Measurements from ENCODE around the gene GYG2.
"Not testable (repeated sequence)": the region's sequence is repeated elsewhere in the genome, so short reads cannot be mapped to it uniquely, and the experiment has no call there.

GYG2 gene

GRCh38 chrX:2889706-2890490, 61.2 kb downstream of the GYG2 start:
- not testable (repeated sequence) for H3K4me3 ChIP-seq (ENCODE audit: low read depth, low read length); H3K36me3 ChIP-seq (ENCODE audit: control insufficient read depth, insufficient read depth, low read length); H3K27me3 ChIP-seq (ENCODE audit: control insufficient read depth, insufficient read depth, low read length); H3K9me3 ChIP-seq (ENCODE audit: control insufficient read depth, insufficient read depth, low read length)
- Histone ChIP-seq H3K27ac (ENCODE audit: low read depth, low read length) (peak overlapping the region; percentile 82), H3K4me1 (ENCODE audit: control insufficient read depth, insufficient read depth, low read length) (peaks cover 24% of the 10 kb centered on the region), H3K9ac (ENCODE audit: low read depth, low read length) (0 out of 2 replicates have a peak overlapping the region, but pooled peaks have one; percentile 39)

GRCh38 chrX:2890536-2891460, 62.1 kb downstream of the GYG2 start:
- H3K36me3 ChIP-seq (ENCODE audit: control insufficient read depth, insufficient read depth, low read length); H3K9ac ChIP-seq (ENCODE audit: low read depth, low read length); H3K9me3 ChIP-seq (ENCODE audit: control insufficient read depth, insufficient read depth, low read length); H3K4me3 ChIP-seq (ENCODE audit: low read depth, low read length); H3K27me3 ChIP-seq (ENCODE audit: control insufficient read depth, insufficient read depth, low read length): not testable (repeated sequence)
- peak overlapping the region; percentile 88 for H3K27ac ChIP-seq (ENCODE audit: low read depth, low read length)
- peaks cover 24% of the 10 kb centered on the region for H3K4me1 ChIP-seq (ENCODE audit: control insufficient read depth, insufficient read depth, low read length)

GRCh38 chrX:2892816-2893215, 64.1 kb downstream of the GYG2 start:
- Histone ChIP-seq H3K27ac (ENCODE audit: low read depth, low read length) (no peak overlapping the region), H3K4me3 (ENCODE audit: low read depth, low read length) (no peak overlapping the region), H3K9ac (ENCODE audit: low read depth, low read length) (no peak overlapping the region), H3K27me3 (ENCODE audit: control insufficient read depth, insufficient read depth, low read length) (no peaks in the 10 kb centered on the region), H3K4me1 (ENCODE audit: control insufficient read depth, insufficient read depth, low read length) (peaks cover 34% of the 10 kb centered on the region), H3K9me3 (ENCODE audit: control insufficient read depth, insufficient read depth, low read length) (no peaks in the 10 kb centered on the region), H3K36me3 (ENCODE audit: control insufficient read depth, insufficient read depth, low read length) (no peaks in the 10 kb centered on the region)

GRCh38 chrX:2894885-2895292, 66.2 kb downstream of the GYG2 start:
- no peaks in the 10 kb centered on the region for H3K9me3 ChIP-seq (ENCODE audit: control insufficient read depth, insufficient read depth, low read length)
- no peaks in the 10 kb centered on the region for H3K36me3 ChIP-seq (ENCODE audit: control insufficient read depth, insufficient read depth, low read length)
- peaks cover 40% of the 10 kb centered on the region for H3K4me1 ChIP-seq (ENCODE audit: control insufficient read depth, insufficient read depth, low read length)
- no peaks in the 10 kb centered on the region for H3K27me3 ChIP-seq (ENCODE audit: control insufficient read depth, insufficient read depth, low read length)
- no peak overlapping the region for H3K4me3 ChIP-seq (ENCODE audit: low read depth, low read length)
- no peak overlapping the region for H3K9ac ChIP-seq (ENCODE audit: low read depth, low read length)
- no peak overlapping the region for H3K27ac ChIP-seq (ENCODE audit: low read depth, low read length)

- H3K9ac ChIP-seq (ENCODE audit: low read depth, low read length): peak overlapping the region; percentile 53
- no peak overlapping the region for H3K4me3 ChIP-seq (ENCODE audit: low read depth, low read length)
- H3K4me1 ChIP-seq (ENCODE audit: control insufficient read depth, insufficient read depth, low read length): peaks cover 26% of the 10 kb centered on the region
- H3K36me3 ChIP-seq (ENCODE audit: control insufficient read depth, insufficient read depth, low read length): no peaks in the 10 kb centered on the region
- no peaks in the 10 kb centered on the region for H3K9me3 ChIP-seq (ENCODE audit: control insufficient read depth, insufficient read depth, low read length)
- H3K27me3 ChIP-seq (ENCODE audit: control insufficient read depth, insufficient read depth, low read length): no peaks in the 10 kb centered on the region
- H3K27ac ChIP-seq (ENCODE audit: low read depth, low read length): peak overlapping the region; percentile 85
Observed at GRCh38 chrX:2897311-2897689, 68.6 kb downstream of the GYG2 start.

DNA sequence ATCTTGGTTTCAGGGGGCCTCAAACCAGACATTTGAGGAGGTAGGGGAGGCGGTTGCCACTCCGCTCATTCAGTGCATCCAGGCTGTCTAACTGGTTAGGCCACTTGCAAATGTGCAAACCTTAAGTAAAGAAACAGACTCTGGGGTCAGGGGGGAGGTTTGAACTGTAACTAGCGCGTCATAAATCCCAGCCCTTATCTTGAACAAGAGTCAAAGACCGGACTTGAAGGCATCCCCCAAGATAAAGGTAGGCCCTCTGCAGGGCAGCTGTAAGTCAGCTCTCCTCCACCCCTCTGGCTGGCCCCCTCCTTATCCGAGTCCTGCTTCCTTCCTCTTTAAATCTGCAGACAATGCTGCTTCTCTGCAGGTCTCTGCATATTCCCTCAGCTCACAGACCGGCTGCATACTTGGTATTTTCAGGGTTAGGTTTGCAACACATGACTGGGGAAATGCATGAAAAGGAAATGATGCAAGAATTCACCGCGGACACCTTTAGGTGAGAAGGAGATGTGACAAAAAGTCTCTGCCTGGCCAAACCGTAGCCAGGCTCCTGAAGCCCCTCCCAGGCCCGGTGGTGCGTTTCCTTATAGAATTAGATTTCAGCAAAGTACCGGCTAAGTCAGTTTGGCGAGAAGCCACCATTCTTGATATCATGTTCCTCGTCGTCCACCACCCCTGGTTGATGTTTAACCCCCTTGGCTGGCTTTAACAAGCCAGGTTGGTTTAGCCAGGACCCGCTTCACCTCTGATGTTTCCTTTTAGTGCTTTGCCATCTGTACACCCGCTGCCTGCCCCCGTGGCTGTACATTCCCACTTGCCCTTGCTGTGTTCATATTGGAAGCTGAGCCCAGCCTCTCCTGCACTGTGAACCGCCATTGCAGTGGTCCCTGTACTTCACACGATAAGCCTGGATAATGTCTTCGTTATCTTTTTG, 69.2 kb downstream of the GYG2 start:
- H3K4me3 ChIP-seq (ENCODE audit: low read depth, low read length); H3K36me3 ChIP-seq (ENCODE audit: control insufficient read depth, insufficient read depth, low read length); H3K27me3 ChIP-seq (ENCODE audit: control insufficient read depth, insufficient read depth, low read length); H3K9me3 ChIP-seq (ENCODE audit: control insufficient read depth, insufficient read depth, low read length): not testable (repeated sequence)
- Histone ChIP-seq H3K9ac (ENCODE audit: low read depth, low read length) (peak overlapping the region; percentile 53), H3K27ac (ENCODE audit: low read depth, low read length) (peak overlapping the region; percentile 85), H3K4me1 (ENCODE audit: control insufficient read depth, insufficient read depth, low read length) (peaks cover 23% of the 10 kb centered on the region)

- Histone ChIP-seq H3K27me3 (ENCODE audit: control insufficient read depth, insufficient read depth, low read length) (no peaks in the 10 kb centered on the region), H3K9ac (ENCODE audit: low read depth, low read length) (peak overlapping the region; percentile 10; the same call in 1 of the 2 replicates), H3K9me3 (ENCODE audit: control insufficient read depth, insufficient read depth, low read length) (peaks cover 10% of the 10 kb centered on the region; the same call in 1 of the 2 replicates), H3K36me3 (ENCODE audit: control insufficient read depth, insufficient read depth, low read length) (no peaks in the 10 kb centered on the region), H3K4me1 (ENCODE audit: control insufficient read depth, insufficient read depth, low read length) (peaks cover 23% of the 10 kb centered on the region), H3K27ac (ENCODE audit: low read depth, low read length) (peak overlapping the region; percentile 85), H3K4me3 (ENCODE audit: low read depth, low read length) (no peak overlapping the region)
Observed at GRCh38 chrX:2898846-2899512, 70.2 kb downstream of the GYG2 start.

- Histone ChIP-seq H3K36me3 (ENCODE audit: control insufficient read depth, insufficient read depth, low read length) (no peaks in the 10 kb centered on the region), H3K4me3 (ENCODE audit: low read depth, low read length) (no peak overlapping the region), H3K9ac (ENCODE audit: low read depth, low read length) (no peak overlapping the region), H3K27ac (ENCODE audit: low read depth, low read length) (no peak overlapping the region), H3K4me1 (ENCODE audit: control insufficient read depth, insufficient read depth, low read length) (peaks cover 23% of the 10 kb centered on the region), H3K27me3 (ENCODE audit: control insufficient read depth, insufficient read depth, low read length) (no peaks in the 10 kb centered on the region), H3K9me3 (ENCODE audit: control insufficient read depth, insufficient read depth, low read length) (peaks cover 17% of the 10 kb centered on the region; the same call in 1 of the 2 replicates)
Observed at GRCh38 chrX:2901367-2902036, 72.8 kb downstream of the GYG2 start.

DNA sequence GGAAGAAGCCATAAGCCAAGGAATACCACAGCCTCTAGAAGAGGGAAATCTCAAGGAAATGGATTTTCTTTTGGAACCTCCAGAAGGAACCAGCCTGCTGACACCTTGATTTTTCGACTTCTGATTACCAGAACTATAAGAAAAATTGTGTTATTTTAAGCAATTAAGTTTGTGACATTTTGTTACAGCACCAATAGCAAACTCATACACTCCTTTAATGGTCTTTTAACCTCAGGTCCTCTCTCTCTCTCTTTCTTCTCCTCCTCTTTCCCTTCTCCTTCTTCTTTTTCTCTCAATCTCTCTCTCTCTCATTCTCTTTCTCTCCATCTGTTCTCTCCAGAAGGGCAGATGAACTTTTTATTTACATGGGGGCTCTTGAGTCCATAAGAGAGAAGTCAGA, 74.1 kb downstream of the GYG2 start:
- Histone ChIP-seq H3K4me3 (ENCODE audit: low read depth, low read length) (no peak overlapping the region), H3K9ac (ENCODE audit: low read depth, low read length) (no peak overlapping the region), H3K27me3 (ENCODE audit: control insufficient read depth, insufficient read depth, low read length) (no peaks in the 10 kb centered on the region), H3K36me3 (ENCODE audit: control insufficient read depth, insufficient read depth, low read length) (no peaks in the 10 kb centered on the region), H3K27ac (ENCODE audit: low read depth, low read length) (no peak overlapping the region), H3K4me1 (ENCODE audit: control insufficient read depth, insufficient read depth, low read length) (peaks cover 13% of the 10 kb centered on the region), H3K9me3 (ENCODE audit: control insufficient read depth, insufficient read depth, low read length) (peaks cover 17% of the 10 kb centered on the region; the same call in 1 of the 2 replicates)
